ENCODE results near the gene UQCRC1.
A peak's percentile ranks its signal among the peaks of the same experiment; 100 is the strongest.

The UQCRC1 gene

DNA sequence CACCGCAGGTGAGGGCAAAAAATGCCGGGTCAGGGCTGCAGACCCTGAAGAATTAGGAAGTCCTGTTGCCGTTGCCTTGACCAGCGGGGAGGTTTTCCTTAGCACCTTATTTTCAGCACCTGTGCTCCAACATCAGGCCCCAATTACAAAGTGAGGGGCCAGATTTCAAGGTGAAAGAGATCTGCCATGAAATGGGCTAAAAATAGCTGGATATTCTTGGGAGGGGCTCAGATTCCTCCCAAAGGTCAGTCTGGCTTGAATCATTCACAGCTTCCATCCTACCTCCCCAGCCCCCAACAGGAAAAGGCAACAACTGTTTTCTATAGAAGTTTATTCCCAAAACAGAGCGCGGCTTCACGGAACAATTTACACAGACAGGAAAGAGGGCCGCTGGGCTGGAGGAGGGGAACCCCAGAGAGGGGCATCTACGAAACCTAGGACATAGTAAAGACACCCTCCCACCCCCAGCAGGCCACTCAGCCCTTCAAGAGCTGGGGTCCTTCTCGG is 26.8 kb upstream of the UQCRC1 start:
- H3K9ac ChIP-seq (ENCODE audit: low read length): peak overlapping the region; percentile 55
- H3K4me1 ChIP-seq (ENCODE audit: insufficient read depth, low read length, severe bottlenecking): peaks cover 26% of the 10 kb centered on the region
- peak overlapping the region; percentile 80 for H3K4me3 ChIP-seq (ENCODE audit: low read depth, low read length, poor library complexity, severe bottlenecking)
- H3K9me2 ChIP-seq (ENCODE audit: low read depth, low read length): no peaks in the 10 kb centered on the region
- peak overlapping the region; percentile 67 for H3K4me2 ChIP-seq (ENCODE audit: low read length)
- H3K27me3 ChIP-seq (ENCODE audit: insufficient read depth, low read length): no peaks in the 10 kb centered on the region
- no peak overlapping the region for H2AFZ ChIP-seq (ENCODE audit: low read length)
- H3K27ac ChIP-seq (ENCODE audit: low read depth, low read length, poor library complexity, severe bottlenecking): peak overlapping the region; percentile 42
- no peaks in the 10 kb centered on the region for H3K79me2 ChIP-seq (ENCODE audit: insufficient read depth, low read length)
- no peak for TF ChIP-seq EZH2 (IDR thresholded peaks at IDR 0.05; ENCODE audit: borderline replicate concordance, low read length)
- TF ChIP-seq, protein P1, sequence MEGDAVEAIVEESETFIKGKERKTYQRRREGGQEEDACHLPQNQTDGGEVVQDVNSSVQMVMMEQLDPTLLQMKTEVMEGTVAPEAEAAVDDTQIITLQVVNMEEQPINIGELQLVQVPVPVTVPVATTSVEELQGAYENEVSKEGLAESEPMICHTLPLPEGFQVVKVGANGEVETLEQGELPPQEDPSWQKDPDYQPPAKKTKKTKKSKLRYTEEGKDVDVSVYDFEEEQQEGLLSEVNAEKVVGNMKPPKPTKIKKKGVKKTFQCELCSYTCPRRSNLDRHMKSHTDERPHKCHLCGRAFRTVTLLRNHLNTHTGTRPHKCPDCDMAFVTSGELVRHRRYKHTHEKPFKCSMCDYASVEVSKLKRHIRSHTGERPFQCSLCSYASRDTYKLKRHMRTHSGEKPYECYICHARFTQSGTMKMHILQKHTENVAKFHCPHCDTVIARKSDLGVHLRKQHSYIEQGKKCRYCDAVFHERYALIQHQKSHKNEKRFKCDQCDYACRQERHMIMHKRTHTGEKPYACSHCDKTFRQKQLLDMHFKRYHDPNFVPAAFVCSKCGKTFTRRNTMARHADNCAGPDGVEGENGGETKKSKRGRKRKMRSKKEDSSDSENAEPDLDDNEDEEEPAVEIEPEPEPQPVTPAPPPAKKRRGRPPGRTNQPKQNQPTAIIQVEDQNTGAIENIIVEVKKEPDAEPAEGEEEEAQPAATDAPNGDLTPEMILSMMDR (IDR thresholded peaks at IDR 0.05; ENCODE audit: low read length): no peak
- no peaks in the 10 kb centered on the region for H3K9me3 ChIP-seq (ENCODE audit: low read length)
- peaks cover 22% of the 10 kb centered on the region for H3K36me3 ChIP-seq (ENCODE audit: insufficient read depth, low read length)
- no peaks in the 10 kb centered on the region for H4K20me1 ChIP-seq (ENCODE audit: insufficient read depth, low read length)
- no peaks in the 10 kb centered on the region for H3F3A ChIP-seq (ENCODE audit: insufficient read depth, low read length)

- Histone ChIP-seq H3K4me2 (ENCODE audit: low read length) (peak within 1 kb of the TSS; percentile 67), H3K4me1 (ENCODE audit: insufficient read depth, low read length, severe bottlenecking) (peaks cover 26% of the 10 kb centered on the region), H3F3A (ENCODE audit: insufficient read depth, low read length) (no peaks in the 10 kb centered on the region), H3K27me3 (ENCODE audit: insufficient read depth, low read length) (no peaks in the 10 kb centered on the region), H3K27ac (ENCODE audit: low read depth, low read length, poor library complexity, severe bottlenecking) (peak within 1 kb of the TSS; percentile 42), H3K9me3 (ENCODE audit: low read length) (no peaks in the 10 kb centered on the region), H3K36me3 (ENCODE audit: insufficient read depth, low read length) (peaks cover 30% of the 10 kb centered on the region), H2AFZ (ENCODE audit: low read length) (no peak within 1 kb of the TSS), H3K9me2 (ENCODE audit: low read depth, low read length) (no peaks in the 10 kb centered on the region), H3K4me3 (ENCODE audit: low read depth, low read length, poor library complexity, severe bottlenecking) (peak within 1 kb of the TSS; percentile 80), H4K20me1 (ENCODE audit: insufficient read depth, low read length) (no peaks in the 10 kb centered on the region), H3K9ac (ENCODE audit: low read length) (peak within 1 kb of the TSS; percentile 84), H3K79me2 (ENCODE audit: insufficient read depth, low read length) (no peaks in the 10 kb centered on the region)
- no peak for TF ChIP-seq EZH2 (IDR thresholded peaks at IDR 0.05; ENCODE audit: borderline replicate concordance, low read length)
- TF ChIP-seq, protein P1 (IDR thresholded peaks at IDR 0.05; ENCODE audit: low read length): peak; percentile 90
Measured at GRCh38 chr3:48635222-48636021, 26.0 kb upstream of the UQCRC1 start, which contains the start of gene SLC26A6. Gene SLC26A6, minus strand, starts transcription at chr3:48635461. Its CDS starts 68 bp downstream, at chr3:48635393.

GRCh38 chr3:48634661-48635221 is 25.3 kb upstream of the UQCRC1 start:
- no peak overlapping the region for H2AFZ ChIP-seq (ENCODE audit: low read length)
- H3K4me3 ChIP-seq (ENCODE audit: low read depth, low read length, poor library complexity, severe bottlenecking): peak overlapping the region; percentile 80

More at GRCh38 chr3:48634661-48635221, 25.3 kb upstream of the UQCRC1 start:
- H3K27me3 ChIP-seq (ENCODE audit: insufficient read depth, low read length): no peaks in the 10 kb centered on the region
- H3K27ac ChIP-seq (ENCODE audit: low read depth, low read length, poor library complexity, severe bottlenecking): peak overlapping the region; percentile 21
- peak overlapping the region; percentile 67 for H3K4me2 ChIP-seq (ENCODE audit: low read length)
- H3K36me3 ChIP-seq (ENCODE audit: insufficient read depth, low read length): peaks cover 36% of the 10 kb centered on the region
- TF ChIP-seq, protein P1 (IDR thresholded peaks at IDR 0.05; ENCODE audit: low read length): no peak
- no peak for TF ChIP-seq EZH2 (IDR thresholded peaks at IDR 0.05; ENCODE audit: borderline replicate concordance, low read length)
- no peaks in the 10 kb centered on the region for H3K9me2 ChIP-seq (ENCODE audit: low read depth, low read length)
- H3K9me3 ChIP-seq (ENCODE audit: low read length): no peaks in the 10 kb centered on the region
- H3F3A ChIP-seq (ENCODE audit: insufficient read depth, low read length): no peaks in the 10 kb centered on the region
- no peaks in the 10 kb centered on the region for H4K20me1 ChIP-seq (ENCODE audit: insufficient read depth, low read length)
- peak overlapping the region; percentile 84 for H3K9ac ChIP-seq (ENCODE audit: low read length)
- no peaks in the 10 kb centered on the region for H3K79me2 ChIP-seq (ENCODE audit: insufficient read depth, low read length)
- H3K4me1 ChIP-seq (ENCODE audit: insufficient read depth, low read length, severe bottlenecking): peaks cover 26% of the 10 kb centered on the region
